Gastrocnemius medialis (tissue), 4 donors: Measurements from ENCODE around the gene PTPRR. TPM values are rescaled to one million over a fixed set of nuclear protein-coding genes. Genes with fewer than 3 reads are reported as not detected.
A peak's percentile ranks its signal among the peaks of the same experiment; 100 is the strongest.

Source experiments
- ATAC-seq, 2 donors: fragments of 150-250 bp; one replicate each; pipeline ENCODE4 v1.9.1; 2016
- DNase-seq, 2 donors: peaks; one replicate each; pipeline ENCODE4 v3.0.0-alpha.2; 2019
- H3K27ac ChIP-seq, 4 donors: fragments of 200-600 bp; sonication (generic); 1 replicate in 1 of 4; 2 replicates in 3 of 4; pipeline ENCODE4 v1.5.1; 2016 to 2018; ENCODE audit warnings: mild to moderate bottlenecking in 2 of 4, moderate library complexity in 1 of 4
- H3K27me3 ChIP-seq, 3 donors: fragments of 200-600 bp; sonication (generic) in 2 of 3; 1 replicate in 1 of 3; 2 replicates in 2 of 3; pipeline versions ENCODE4 v1.5.1 to v1.6.0; 2016 to 2019; ENCODE audit warnings: mild to moderate bottlenecking in 1 of 3, moderate library complexity in 1 of 3
- H3K36me3 ChIP-seq, 2 donors: fragments of 200-600 bp; sonication (generic) in 1 of 2; one replicate each; pipeline ENCODE4 v1.5.1; 2017 to 2018
- H3K4me1 ChIP-seq, 2 donors: fragments of 200-600 bp; sonication (generic) in 1 of 2; one replicate each; pipeline ENCODE4 v1.5.1; 2016 to 2017; ENCODE audit warnings: mild to moderate bottlenecking in 2 of 2
- H3K4me3 ChIP-seq, 4 donors: fragments of 200-600 bp; sonication (generic) in 3 of 4; 1 replicate in 1 of 4; 2 replicates in 3 of 4; pipeline ENCODE4 v1.5.1; 2016 to 2019; ENCODE audit warnings: mild to moderate bottlenecking in 2 of 4
- H3K9me3 ChIP-seq, 3 donors: fragments of 200-600 bp; sonication (generic) in 2 of 3; 1 replicate in 1 of 3; 2 replicates in 2 of 3; pipeline ENCODE4 v1.5.1; 2016 to 2019
- CTCF ChIP-seq, 5 experiments: fragments of 450-650 bp in 3 of 5; fragments of 200-600 bp in 2 of 5; sonication (generic) in 2 of 5; IDR thresholded peaks in 4 of 5; conservative IDR thresholded peaks in 1 of 5; 1 replicate in 4 of 5; 2 replicates in 1 of 5; pipeline ENCODE4 v1.5.1; 2016 to 2019; ENCODE audit warnings: antibody characterized with exemption in 5 of 5, mild to moderate bottlenecking in 3 of 5, moderate library complexity in 3 of 5
- POLR2A ChIP-seq, 2 donors: fragments of 450-650 bp; IDR thresholded peaks; one replicate each; pipeline ENCODE4 v1.6.1; 2017; ENCODE audit warnings: antibody characterized with exemption in 2 of 2, mild to moderate bottlenecking in 2 of 2, moderate library complexity in 2 of 2
- in situ Hi-C, 4 donors: fragments of 200-750 bp; cut with MboI; loops; one replicate each; pipeline versions ENCODE4 v1.15.0 to v1.8.0; 2017; ENCODE audit warnings: low sequenced_read_pairs in 4 of 4
- intact Hi-C: fragments of 100-400 bp; cut with DNase I; formaldehyde crosslinking; loops from one replicate; pipeline ENCODE4 v1.15.1; 2023; ENCODE audit warnings: low total_unique reads
- total RNA-seq, 4 donors: library from RNA; depleted of rRNA; stranded (reverse); fragments of >200 nt; gene quantifications; one replicate each; pipeline versions ENCODE4 v1.1.0 to v1.2.3, GENCODE V29; 2016

The PTPRR gene
- total RNA-seq, 4 donors from 2014 or later = 0.18 to 0.20 TPM; not detected in 2

DNA sequence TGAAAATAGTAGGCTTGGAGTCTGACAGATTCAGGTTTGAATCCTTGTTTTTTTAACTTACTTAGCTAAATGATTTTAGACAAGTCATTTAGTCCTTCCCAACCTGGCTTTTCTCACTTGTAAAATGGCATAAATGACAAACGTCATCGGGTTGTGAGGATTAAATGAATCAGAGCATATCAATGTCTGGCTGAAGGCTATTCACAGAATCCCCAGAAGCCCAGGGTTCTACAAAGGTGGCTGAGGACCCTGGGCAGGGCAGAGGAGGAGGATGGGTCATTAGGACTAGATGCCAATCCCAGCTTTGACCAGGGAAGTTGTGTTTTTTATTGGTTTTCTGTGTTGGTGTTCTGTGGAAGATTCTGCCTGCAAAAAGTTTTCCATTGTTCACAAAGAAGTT, 275.7 kb downstream of the PTPRR start:
- no peak overlapping the region for H3K4me3 ChIP-seq
- no peaks in the 10 kb centered on the region for H3K27me3 ChIP-seq
- H3K36me3 ChIP-seq = no peaks in the 10 kb centered on the region
- intact Hi-C loops (no loop called here), in situ Hi-C loops (no loop called here)
- H3K27ac ChIP-seq = peak overlapping the region in 3 of 4 donors; percentile 35 to 51 (median 50)
- DNase-seq (no peak), ATAC-seq (no peak)
- no peaks in the 10 kb centered on the region for H3K9me3 ChIP-seq
- TF ChIP-seq CTCF (IDR thresholded peaks at IDR 0.05 in 4 of 5, conservative IDR thresholded peaks at IDR 0.05 in 1 of 5) = no peak
- TF ChIP-seq POLR2A (IDR thresholded peaks at IDR 0.05) = no peak
- peaks cover 4 to 13% of the 10 kb centered on the region in 2 donors for H3K4me1 ChIP-seq

DNA sequence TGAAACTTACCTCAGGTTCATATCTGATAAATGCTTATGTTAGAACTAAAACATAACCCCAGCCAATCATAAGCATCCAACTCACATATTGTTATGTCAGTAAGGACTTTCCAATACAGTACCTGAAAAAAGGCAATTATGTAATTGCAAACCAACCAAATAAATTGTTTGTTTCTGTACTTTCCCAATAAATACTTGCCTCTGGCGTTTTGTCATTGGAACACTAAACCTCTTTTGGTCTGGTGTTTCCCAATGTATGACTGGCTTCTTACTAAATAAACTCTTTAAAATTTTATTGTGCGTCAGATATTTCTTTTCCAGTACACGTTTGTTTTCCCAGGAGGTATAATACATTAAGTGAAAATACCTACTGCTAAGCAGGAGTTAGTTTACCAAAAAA, 276.6 kb downstream of the PTPRR start:
- intact Hi-C loops (no loop called here), in situ Hi-C loops (no loop called here)
- peaks cover 4 to 9% of the 10 kb centered on the region in 2 donors for H3K4me1 ChIP-seq

GRCh38 chr12:70641691-70642090, 278.8 kb downstream of the PTPRR start:
- intact Hi-C loops (no loop called here), in situ Hi-C loops (no loop called here)
- DNase-seq (no peak), ATAC-seq (no peak)
- H3K27ac ChIP-seq = no peak overlapping the region
- no peak for TF ChIP-seq CTCF (IDR thresholded peaks at IDR 0.05 in 4 of 5, conservative IDR thresholded peaks at IDR 0.05 in 1 of 5)
- TF ChIP-seq POLR2A (IDR thresholded peaks at IDR 0.05) = no peak
- peaks cover 4 to 9% of the 10 kb centered on the region in 2 donors for H3K4me1 ChIP-seq
- no peaks in the 10 kb centered on the region for H3K27me3 ChIP-seq
- H3K36me3 ChIP-seq = no peaks in the 10 kb centered on the region
- H3K4me3 ChIP-seq = no peak overlapping the region
- no peaks in the 10 kb centered on the region for H3K9me3 ChIP-seq

More for the DNA sequence above, 276.6 kb downstream of the PTPRR start:
- TF ChIP-seq CTCF (IDR thresholded peaks at IDR 0.05 in 4 of 5, conservative IDR thresholded peaks at IDR 0.05 in 1 of 5) (no peak), POLR2A (IDR thresholded peaks at IDR 0.05) (no peak)
- Histone ChIP-seq H3K9me3 (no peaks in the 10 kb centered on the region), H3K27ac (no peak overlapping the region), H3K36me3 (no peaks in the 10 kb centered on the region), H3K4me3 (no peak overlapping the region), H3K27me3 (no peaks in the 10 kb centered on the region)
- no peak for ATAC-seq
- no peak for DNase-seq

GRCh38 chr12:70640901-70641300, 279.6 kb downstream of the PTPRR start:
- Histone ChIP-seq H3K4me3 (no peak overlapping the region), H3K4me1 (peaks cover 4 to 5% of the 10 kb centered on the region in 2 donors), H3K27me3 (no peaks in the 10 kb centered on the region), H3K27ac (no peak overlapping the region), H3K9me3 (no peaks in the 10 kb centered on the region), H3K36me3 (no peaks in the 10 kb centered on the region)
- ATAC-seq (no peak), DNase-seq (no peak)
- in situ Hi-C loops = no loop called here
- intact Hi-C loops = no loop called here
- TF ChIP-seq CTCF (IDR thresholded peaks at IDR 0.05 in 4 of 5, conservative IDR thresholded peaks at IDR 0.05 in 1 of 5) = no peak
- no peak for TF ChIP-seq POLR2A (IDR thresholded peaks at IDR 0.05)

DNA sequence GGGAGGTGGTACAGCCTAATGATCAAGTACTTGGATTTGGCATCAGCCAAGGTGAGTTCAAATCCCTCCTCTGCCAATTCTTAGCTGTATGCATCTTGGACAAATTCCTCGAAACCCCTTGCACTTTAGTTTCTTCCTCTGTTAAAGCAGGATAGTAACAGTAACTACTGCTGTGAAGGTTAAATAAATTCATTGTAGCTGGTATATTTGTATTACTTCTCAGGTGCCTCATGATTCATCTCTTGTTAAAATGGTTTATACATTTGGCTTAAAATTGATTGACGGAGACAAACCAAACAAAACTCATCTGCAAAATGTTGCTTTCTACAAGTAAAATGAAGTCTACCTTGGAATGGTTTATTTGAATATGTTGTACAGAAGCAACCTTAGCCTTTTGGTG, 281.0 kb downstream of the PTPRR start:
- in situ Hi-C loops (no loop called here), intact Hi-C loops (no loop called here)
- H3K36me3 ChIP-seq = no peaks in the 10 kb centered on the region
- H3K4me1 ChIP-seq = no peaks in the 10 kb centered on the region
- TF ChIP-seq POLR2A (IDR thresholded peaks at IDR 0.05) (no peak), CTCF (IDR thresholded peaks at IDR 0.05 in 4 of 5, conservative IDR thresholded peaks at IDR 0.05 in 1 of 5) (no peak)
- no peak overlapping the region for H3K27ac ChIP-seq
- no peak for ATAC-seq
- H3K4me3 ChIP-seq = no peak overlapping the region
- no peaks in the 10 kb centered on the region for H3K9me3 ChIP-seq
- no peaks in the 10 kb centered on the region for H3K27me3 ChIP-seq
- no peak for DNase-seq
